GM12872 (cell line): ENCODE data around the gene NAALADL2.

Source experiments
- CTCF ChIP-seq: IDR thresholded peaks from 3 replicates; pipeline ENCODE4 v1.5.1; 2011; ENCODE audit warnings: low read depth, mild to moderate bottlenecking, low read length, moderate library complexity; ENCODE audit not compliant: insufficient read depth

The NAALADL2 gene

GRCh38 chr3:174826069-174826468, 33.1 kb upstream of the NAALADL2 start:
- TF ChIP-seq CTCF: no peak

GRCh38 chr3:174844746-174845145, 14.4 kb upstream of the NAALADL2 start:
- no peak for TF ChIP-seq CTCF

DNA sequence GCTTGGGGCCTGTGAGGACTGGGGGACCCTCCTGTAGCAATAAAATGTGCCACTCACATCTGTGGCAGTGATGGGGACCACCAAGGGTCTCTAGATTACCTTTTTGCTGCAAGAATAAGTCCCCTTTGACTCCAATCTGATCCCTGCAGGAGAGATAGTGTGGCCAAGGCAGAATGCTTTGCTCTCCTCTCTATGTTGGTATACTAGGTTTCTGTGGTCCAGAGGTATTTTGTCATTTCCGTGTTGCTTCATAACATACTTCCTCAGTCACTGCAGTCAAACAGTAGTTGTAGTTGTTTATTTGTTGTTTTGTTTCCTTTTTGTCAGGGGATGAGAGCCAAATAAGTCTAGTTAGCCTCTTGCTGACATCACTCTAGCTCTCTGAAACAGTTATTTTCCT, 13.1 kb upstream of the NAALADL2 start:
- TF ChIP-seq CTCF: no peak

DNA sequence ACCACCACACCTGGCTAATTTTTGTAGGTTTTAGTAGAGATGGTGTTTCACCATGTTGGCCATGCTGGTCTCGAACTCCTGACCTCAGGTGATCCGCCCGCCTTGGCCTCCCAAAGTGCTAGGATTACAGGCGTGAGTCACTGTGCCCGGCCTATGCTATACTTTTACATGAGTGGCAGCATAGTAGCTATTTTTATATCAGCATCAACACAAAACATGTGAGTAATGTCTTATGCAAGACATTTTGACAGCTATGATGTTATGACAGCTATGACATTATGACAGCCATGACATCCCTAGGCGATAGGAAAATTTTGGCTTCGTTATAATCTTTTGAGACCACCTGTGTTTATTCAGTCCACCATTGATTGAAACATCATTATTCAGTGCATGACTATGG, 4.1 kb upstream of the NAALADL2 start:
- no peak for TF ChIP-seq CTCF

DNA sequence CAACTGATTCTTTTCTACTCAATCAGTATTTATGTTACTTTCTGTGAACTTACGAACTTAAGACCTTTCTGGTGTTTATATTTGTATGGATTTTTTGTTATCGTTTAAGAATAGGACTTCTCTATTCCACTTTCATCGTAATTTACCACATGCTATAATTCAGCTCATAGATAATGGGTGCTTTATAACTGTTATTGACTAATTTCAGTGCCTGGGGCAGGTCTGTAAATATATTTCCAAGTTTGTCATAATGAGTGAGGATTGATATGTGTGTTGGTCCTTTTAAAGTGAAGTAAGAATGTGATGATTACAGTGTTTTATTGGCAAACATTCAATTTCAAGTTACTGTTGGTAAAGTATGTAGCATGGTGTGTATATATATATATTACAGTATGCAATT, 1.8 kb upstream of the NAALADL2 start:
- TF ChIP-seq CTCF: no peak

GRCh38 chr3:174858353-174858752, 781 bp upstream of the NAALADL2 start:
- no peak for TF ChIP-seq CTCF

GRCh38 chr3:174859756-174860155, 622 bp downstream of the NAALADL2 start:
- TF ChIP-seq CTCF: no peak

DNA sequence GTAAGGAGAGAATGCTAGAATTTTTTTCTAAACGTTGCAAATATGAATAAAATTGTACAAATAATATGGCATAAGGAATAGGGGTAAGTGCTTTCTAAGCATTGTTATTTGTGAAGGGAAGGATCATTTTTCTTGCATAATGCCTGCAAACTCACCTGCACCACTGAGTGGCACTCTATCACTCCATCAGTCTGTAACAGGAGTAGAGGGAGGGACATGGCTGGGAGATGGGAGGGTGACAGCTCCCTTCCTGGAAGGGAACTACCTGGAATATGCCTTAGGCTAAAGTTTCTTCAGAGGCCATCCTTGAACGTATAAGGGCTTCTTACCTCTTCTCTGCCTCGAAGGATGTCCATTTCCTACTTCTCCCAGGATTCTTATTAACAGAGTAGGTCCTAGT, 3.0 kb downstream of the NAALADL2 start:
- TF ChIP-seq CTCF: peak; percentile 10; the same call in 1 of the 3 replicates
